ENCODE data around the gene GRK5.

Gene GRK5

GRCh38 chr10:119325131-119325530, 117.8 kb downstream of the GRK5 start:
- DNase-seq: no peak

GRCh38 chr10:119326167-119326566, 118.8 kb downstream of the GRK5 start:
- DNase-seq: no peak

- no peak for DNase-seq
Observed at GRCh38 chr10:119327096-119327745, 119.8 kb downstream of the GRK5 start.

GRCh38 chr10:119328223-119328622, 120.9 kb downstream of the GRK5 start:
- DNase-seq: no peak

- no peak for DNase-seq
Observed at GRCh38 chr10:119330342-119330741, 123.0 kb downstream of the GRK5 start.

- no peak for DNase-seq
Observed at GRCh38 chr10:119331061-119331460, 123.7 kb downstream of the GRK5 start.

GRCh38 chr10:119333146-119333792, 125.9 kb downstream of the GRK5 start:
- no peak for DNase-seq

GRCh38 chr10:119335671-119336353, 128.4 kb downstream of the GRK5 start:
- DNase-seq: no peak

- DNase-seq: no peak
Observed at GRCh38 chr10:119336599-119336998, 129.2 kb downstream of the GRK5 start.

GRCh38 chr10:119337223-119337622, 129.9 kb downstream of the GRK5 start:
- no peak for DNase-seq

- no peak for DNase-seq
Observed at GRCh38 chr10:119337796-119338432, 130.5 kb downstream of the GRK5 start.

- DNase-seq: no peak
Observed at GRCh38 chr10:119339109-119339508, 131.7 kb downstream of the GRK5 start.

- no peak for DNase-seq
Observed at GRCh38 chr10:119340893-119341458, 133.6 kb downstream of the GRK5 start.

GRCh38 chr10:119341459-119342301, 134.3 kb downstream of the GRK5 start:
- DNase-seq: no peak

- DNase-seq: no peak
Observed at GRCh38 chr10:119342335-119342734, 135.0 kb downstream of the GRK5 start.

GRCh38 chr10:119343011-119343601, 135.7 kb downstream of the GRK5 start:
- no peak for DNase-seq

- no peak for DNase-seq
Observed at GRCh38 chr10:119344381-119344780, 137.0 kb downstream of the GRK5 start.

- DNase-seq: no peak
Observed at GRCh38 chr10:119346095-119346832, 138.9 kb downstream of the GRK5 start.

- DNase-seq: no peak
Observed at GRCh38 chr10:119347181-119347974, 140.0 kb downstream of the GRK5 start.

- no peak for DNase-seq
Observed at GRCh38 chr10:119348106-119348505, 140.7 kb downstream of the GRK5 start.
